HUES48 (cell line): ENCODE results near the gene GRAP.

Experiments
- H3K27ac ChIP-seq: one replicate; pipeline ENCODE4 v1.7.0; 2013; ENCODE audit warnings: low read depth, low read length, inconsistent platforms
- H3K27me3 ChIP-seq: 2 replicates; pipeline ENCODE4 v1.6.1; 2013; ENCODE audit warnings: mild to moderate bottlenecking, low read length; ENCODE audit not compliant: control insufficient read depth, insufficient read depth
- H3K36me3 ChIP-seq: 2 replicates; pipeline ENCODE4 v1.6.1; 2013; ENCODE audit warnings: low read length; ENCODE audit not compliant: control insufficient read depth, insufficient read depth
- H3K4me1 ChIP-seq: 2 replicates; pipeline ENCODE4 v1.6.1; 2013; ENCODE audit warnings: mild to moderate bottlenecking, low read length; ENCODE audit not compliant: control insufficient read depth, insufficient read depth
- H3K4me3 ChIP-seq: 2 replicates; pipeline ENCODE4 v1.5.1; 2013; ENCODE audit warnings: mild to moderate bottlenecking, low read depth, low read length
- H3K9ac ChIP-seq: 2 replicates; pipeline ENCODE4 v1.6.1; 2013; ENCODE audit warnings: mild to moderate bottlenecking, low read depth, low read length, moderate library complexity
- H3K9me3 ChIP-seq: 2 replicates; pipeline ENCODE4 v1.6.1; 2013; ENCODE audit warnings: low read length; ENCODE audit not compliant: control insufficient read depth, insufficient read depth

The GRAP gene

DNA sequence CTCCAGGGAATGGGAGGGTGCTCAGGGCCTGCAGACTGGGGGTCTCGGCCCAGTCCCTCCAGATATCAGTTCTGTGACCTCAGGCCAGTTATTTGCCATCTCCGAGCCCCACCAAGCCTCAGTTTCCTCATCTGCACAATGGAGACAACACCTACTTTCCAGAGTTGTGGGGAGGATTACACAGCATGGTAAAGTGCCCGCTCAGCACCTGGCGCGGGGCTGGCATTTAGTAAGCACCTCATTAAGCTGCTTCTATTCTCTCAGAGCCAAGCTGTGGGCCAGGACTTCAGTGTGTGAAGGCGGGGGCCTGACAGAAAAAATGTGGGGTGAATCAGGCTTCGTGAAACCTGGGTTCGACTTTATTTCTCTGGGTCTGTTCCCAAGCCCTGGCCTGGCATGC lies 47.4 kb downstream of the GRAP start:
- Histone ChIP-seq H3K4me3 (no peak overlapping the region), H3K9me3 (no peaks in the 10 kb centered on the region), H3K9ac (no peak overlapping the region), H3K4me1 (peaks cover 9% of the 10 kb centered on the region; the same call in 1 of the 2 replicates), H3K27ac (no peak overlapping the region), H3K36me3 (peaks cover 41% of the 10 kb centered on the region), H3K27me3 (no peaks in the 10 kb centered on the region)

DNA sequence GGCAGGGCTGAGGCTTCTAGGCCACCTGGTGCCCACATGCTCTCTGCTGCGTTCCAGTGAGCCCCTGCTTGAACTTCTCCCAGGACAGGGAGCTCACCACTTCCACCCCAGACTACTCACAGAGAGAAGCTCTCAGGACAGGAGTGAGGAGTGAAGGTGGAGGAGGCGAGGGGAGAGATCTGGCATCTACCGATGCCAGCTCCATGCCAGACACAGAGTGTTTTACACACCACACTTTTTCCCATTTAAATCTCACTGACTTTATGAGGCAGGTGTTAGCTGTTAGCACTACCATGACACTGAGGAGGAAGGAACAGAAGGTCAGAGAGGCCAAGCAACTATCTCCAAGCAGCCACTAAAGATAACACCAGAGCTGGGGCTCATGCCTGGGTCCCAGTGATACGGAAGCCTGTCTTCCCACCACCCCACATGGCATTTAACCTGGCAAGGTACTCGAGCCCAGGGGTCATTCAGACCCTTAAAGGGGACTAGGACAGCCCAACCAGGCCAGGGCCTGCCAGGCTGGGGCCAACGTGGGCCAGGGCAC lies 49.0 kb downstream of the GRAP start:
- Histone ChIP-seq H3K4me1 (peaks cover 9% of the 10 kb centered on the region; the same call in 1 of the 2 replicates), H3K4me3 (no peak overlapping the region), H3K9me3 (no peaks in the 10 kb centered on the region), H3K36me3 (peaks cover 42% of the 10 kb centered on the region), H3K9ac (no peak overlapping the region), H3K27me3 (no peaks in the 10 kb centered on the region), H3K27ac (no peak overlapping the region)

DNA sequence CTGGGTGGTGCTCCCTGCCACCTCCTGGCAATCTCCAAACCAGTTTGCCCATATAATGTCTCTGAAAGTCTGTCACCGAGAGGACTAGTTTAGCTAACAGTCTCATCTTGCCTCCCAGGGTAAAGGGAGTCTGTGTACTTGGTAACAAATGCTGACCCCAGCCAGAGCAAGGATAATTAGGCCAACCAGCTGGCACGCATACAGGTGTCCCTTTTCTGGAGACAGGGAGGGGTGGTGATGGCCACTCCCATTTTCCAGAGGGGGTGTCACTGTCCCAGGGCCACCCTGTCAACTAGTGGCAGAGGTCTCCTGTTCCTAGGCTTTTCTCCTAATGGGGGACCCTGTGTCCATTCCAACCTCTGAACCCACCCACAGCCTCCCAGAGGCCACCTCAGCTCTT lies 50.3 kb downstream of the GRAP start:
- H3K27me3 ChIP-seq = no peaks in the 10 kb centered on the region
- no peak overlapping the region for H3K4me3 ChIP-seq
- no peak overlapping the region for H3K27ac ChIP-seq
- H3K9ac ChIP-seq = no peak overlapping the region
- no peaks in the 10 kb centered on the region for H3K9me3 ChIP-seq
- H3K36me3 ChIP-seq = peaks cover 30% of the 10 kb centered on the region
- H3K4me1 ChIP-seq = no peaks in the 10 kb centered on the region

DNA sequence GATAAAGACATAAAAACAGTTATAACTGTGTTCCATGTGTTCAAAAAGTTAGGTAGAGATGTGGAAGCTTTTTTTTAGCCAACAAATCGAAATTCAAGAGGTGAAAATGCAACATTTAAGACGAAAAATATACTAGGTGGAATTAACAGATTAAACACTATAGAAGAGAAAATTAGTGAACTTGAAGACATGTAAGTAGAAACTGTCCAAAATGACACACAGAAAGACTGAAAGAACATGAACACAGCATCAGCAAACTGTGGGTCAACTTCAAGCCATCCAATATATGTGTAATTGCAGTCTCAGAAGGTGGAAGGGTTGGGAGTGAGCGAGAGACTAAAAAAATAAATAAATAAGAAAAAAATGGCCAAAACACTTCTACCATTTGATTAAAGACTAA lies 51.5 kb downstream of the GRAP start:
- H3K9me3 ChIP-seq = no peaks in the 10 kb centered on the region
- H3K27me3 ChIP-seq = no peaks in the 10 kb centered on the region
- H3K27ac ChIP-seq = no peak overlapping the region
- H3K4me3 ChIP-seq = no peak overlapping the region
- peaks cover 22% of the 10 kb centered on the region for H3K36me3 ChIP-seq
- no peaks in the 10 kb centered on the region for H3K4me1 ChIP-seq
- no peak overlapping the region for H3K9ac ChIP-seq

DNA sequence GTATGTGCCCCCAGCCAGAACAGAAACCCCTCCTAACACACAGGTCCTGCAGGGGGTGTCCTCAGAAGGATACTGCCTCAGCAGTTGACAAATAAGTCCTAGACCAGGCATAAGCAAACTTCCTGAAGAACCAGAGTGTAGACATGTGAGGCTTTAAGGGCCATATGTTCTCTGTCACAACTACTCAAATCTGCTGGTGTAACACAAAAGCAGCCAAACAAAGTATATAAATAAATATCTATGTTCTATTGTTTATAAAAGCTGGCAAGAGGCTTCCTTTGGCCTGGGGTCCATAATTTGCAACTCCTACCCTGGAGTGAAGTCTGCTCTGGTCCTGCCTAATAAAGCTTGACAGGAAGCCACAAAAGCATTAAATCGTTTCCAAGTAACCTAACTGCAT lies 52.1 kb downstream of the GRAP start:
- Histone ChIP-seq H3K36me3 (peaks cover 19% of the 10 kb centered on the region), H3K4me1 (no peaks in the 10 kb centered on the region), H3K9ac (no peak overlapping the region), H3K27me3 (no peaks in the 10 kb centered on the region), H3K27ac (no peak overlapping the region), H3K4me3 (no peak overlapping the region), H3K9me3 (no peaks in the 10 kb centered on the region)

DNA sequence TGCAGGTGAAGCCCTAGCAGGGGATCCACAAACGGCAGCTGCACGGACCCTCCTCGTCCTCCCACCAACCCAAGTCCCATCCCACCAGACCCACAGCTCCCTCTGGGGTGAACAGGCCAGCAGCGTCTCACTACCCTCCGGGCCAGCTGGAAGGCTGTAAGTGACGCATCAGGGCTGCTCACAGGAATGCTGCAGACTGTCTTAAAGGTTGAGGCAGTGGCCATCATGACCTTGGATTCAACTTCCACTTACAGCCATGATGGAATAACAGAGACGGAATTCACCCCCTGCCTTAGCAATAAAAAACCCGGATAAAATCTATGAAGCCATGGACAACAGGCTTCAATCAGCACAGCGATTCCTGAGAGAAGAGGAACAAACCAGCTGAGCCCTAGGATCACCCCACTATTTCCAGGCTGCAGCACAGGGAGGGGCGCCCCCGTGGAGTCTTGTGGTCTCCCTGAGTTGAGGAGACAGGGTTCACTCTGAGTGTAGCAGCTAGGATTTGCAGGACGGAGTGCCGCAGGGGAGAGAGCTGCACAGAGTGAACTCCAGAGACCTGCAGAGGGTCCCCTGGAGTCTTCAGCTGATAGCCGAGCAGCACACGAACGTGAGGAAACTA lies 52.7 kb downstream of the GRAP start:
- Histone ChIP-seq H3K4me1 (no peaks in the 10 kb centered on the region), H3K9ac (no peak overlapping the region; the same call in 1 of the 2 replicates), H3K27me3 (no peaks in the 10 kb centered on the region), H3K4me3 (no peak overlapping the region), H3K36me3 (peaks cover 16% of the 10 kb centered on the region), H3K27ac (no peak overlapping the region), H3K9me3 (no peaks in the 10 kb centered on the region)

DNA sequence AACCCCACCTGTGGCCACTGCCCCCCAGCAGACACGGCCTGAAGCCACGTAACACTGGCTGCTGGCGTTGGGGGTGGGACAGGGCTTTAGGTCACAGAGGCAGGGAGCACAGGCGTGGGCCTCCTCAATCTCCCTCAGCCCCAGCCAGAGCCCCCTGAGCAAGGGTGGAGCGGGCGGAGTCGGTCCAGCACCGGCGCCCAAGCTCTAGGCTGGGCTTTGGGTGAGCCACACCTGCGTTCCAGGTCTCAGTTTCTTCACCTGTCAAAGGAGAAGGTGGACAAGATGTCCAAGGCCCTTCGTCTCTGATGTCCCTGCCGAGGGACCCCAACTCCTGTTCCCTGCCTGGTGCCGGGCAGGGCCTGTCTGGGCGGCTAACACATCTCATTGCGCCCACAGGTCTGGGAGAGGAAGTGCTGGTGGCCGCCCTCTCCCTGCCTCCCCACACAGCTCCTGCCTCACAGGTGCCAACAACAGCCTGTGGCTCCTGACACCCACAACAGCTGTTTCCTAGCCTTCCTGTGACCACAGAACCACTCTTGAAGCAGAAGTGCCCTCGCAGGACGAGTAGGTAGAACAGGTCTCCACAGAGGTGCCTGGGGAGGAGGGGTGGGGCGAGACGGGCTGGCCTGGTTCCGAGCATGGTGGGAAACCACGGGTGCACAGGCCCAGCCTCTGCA lies 54.2 kb downstream of the GRAP start:
- Histone ChIP-seq H3K9me3 (no peaks in the 10 kb centered on the region), H3K27me3 (no peaks in the 10 kb centered on the region), H3K4me3 (no peak overlapping the region), H3K4me1 (no peaks in the 10 kb centered on the region), H3K36me3 (peaks cover 28% of the 10 kb centered on the region), H3K9ac (no peak overlapping the region), H3K27ac (no peak overlapping the region)

DNA sequence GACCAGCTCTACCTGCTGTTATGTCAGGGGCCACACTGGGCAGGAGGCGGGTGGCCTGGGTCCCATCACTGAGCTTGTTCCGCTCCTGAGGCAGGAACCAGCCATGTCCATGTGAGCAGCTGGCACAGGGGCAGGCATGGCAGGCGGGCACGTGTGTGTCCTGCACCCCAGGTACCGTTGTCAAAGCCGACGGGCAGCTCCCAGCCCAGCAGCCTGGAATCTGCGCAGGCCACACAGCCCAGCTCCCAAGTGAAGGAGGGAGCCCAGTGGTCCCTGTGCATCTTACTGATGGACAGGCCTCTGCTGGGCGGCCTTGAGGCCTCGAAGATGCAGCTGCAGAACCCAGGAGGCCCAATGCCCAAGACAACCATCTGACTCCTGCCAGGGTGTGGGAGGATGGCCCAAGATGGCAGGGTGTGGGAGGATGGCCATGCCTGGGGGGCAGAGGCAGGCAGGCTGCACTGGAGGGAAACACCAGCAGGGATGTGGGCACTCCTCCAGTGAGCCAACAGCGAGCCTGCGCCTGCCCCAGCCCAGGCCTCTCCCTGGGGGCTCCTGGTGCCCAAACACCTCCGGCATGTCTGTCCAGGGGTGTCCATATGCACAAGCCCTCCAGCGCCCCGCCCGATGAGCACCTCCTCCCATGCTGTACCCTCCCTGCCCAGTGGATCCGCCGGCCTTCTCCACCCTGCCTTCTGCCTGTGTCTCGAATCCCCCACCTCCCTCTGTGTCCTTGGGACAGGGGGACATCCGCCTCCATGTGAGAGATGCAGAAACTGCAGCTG lies 55.0 kb downstream of the GRAP start:
- no peak overlapping the region for H3K27ac ChIP-seq
- H3K36me3 ChIP-seq = peaks cover 35% of the 10 kb centered on the region
- no peaks in the 10 kb centered on the region for H3K27me3 ChIP-seq
- H3K4me1 ChIP-seq = no peaks in the 10 kb centered on the region
- no peak overlapping the region for H3K9ac ChIP-seq
- H3K4me3 ChIP-seq = no peak overlapping the region
- no peaks in the 10 kb centered on the region for H3K9me3 ChIP-seq

DNA sequence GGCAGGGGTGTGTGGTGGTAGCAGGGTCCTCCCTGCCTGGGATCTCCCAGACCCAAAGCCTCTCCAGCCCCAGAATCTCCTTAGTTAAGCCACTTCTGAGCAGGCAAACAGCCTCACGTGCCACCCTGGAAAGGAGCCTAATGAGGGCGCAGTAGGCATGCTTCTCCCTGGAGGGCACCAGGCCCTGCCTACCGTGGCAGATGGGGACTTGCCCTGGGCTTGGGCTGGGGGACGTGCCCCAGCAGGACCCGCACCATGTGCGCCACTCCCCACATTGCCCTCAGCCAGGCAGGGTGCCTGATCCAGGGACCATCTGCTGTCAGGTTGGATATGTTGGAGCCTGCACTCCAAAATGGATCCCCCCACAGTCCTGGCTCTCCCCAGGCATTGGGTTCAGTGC lies 56.4 kb downstream of the GRAP start:
- Histone ChIP-seq H3K4me1 (no peaks in the 10 kb centered on the region), H3K36me3 (peaks cover 48% of the 10 kb centered on the region), H3K4me3 (no peak overlapping the region), H3K9ac (no peak overlapping the region), H3K9me3 (no peaks in the 10 kb centered on the region), H3K27ac (no peak overlapping the region), H3K27me3 (no peaks in the 10 kb centered on the region)

DNA sequence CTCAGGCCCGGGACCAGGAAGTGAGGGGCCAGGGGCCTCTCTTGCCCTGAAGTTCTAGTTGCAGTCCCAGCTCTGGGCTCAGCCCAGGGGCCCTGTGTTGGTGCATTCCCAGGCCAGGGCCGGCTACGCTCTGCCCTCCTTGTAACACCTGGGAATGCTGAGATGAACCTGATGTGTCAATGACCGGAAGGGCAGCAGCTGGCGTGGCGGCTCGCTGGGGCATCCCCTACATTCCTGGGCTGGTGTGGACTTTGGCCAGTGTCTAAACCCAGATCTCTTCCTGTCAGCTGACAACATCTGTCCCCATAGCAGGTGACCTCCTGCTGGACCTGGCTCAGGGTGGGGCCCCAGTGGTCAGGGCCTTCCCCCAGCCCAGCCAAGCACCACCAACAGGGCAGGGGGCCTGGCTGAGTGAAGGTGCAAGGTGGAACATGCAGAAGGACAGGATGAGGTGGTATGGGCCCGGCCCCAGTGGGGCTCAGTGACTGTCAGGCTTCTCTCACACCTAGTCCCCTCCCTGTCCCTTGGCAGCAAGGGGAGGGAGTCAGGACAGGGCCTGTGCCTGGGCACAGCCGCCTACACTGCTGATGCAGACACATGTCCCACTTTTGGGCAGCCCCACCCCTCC lies 58.1 kb downstream of the GRAP start:
- H3K4me3 ChIP-seq = no peak overlapping the region
- H3K9ac ChIP-seq = no peak overlapping the region
- no peaks in the 10 kb centered on the region for H3K9me3 ChIP-seq
- no peaks in the 10 kb centered on the region for H3K27me3 ChIP-seq
- no peak overlapping the region for H3K27ac ChIP-seq
- peaks cover 61% of the 10 kb centered on the region for H3K36me3 ChIP-seq
- H3K4me1 ChIP-seq = no peaks in the 10 kb centered on the region
